ENCODE results near the gene LUC7L3. TPM values are rescaled to one million over a fixed set of nuclear protein-coding genes. Genes with fewer than 3 reads are reported as not detected.

The LUC7L3 gene
- total RNA-seq, 2 experiments from 2014 or later = 116 to 126 TPM

DNA sequence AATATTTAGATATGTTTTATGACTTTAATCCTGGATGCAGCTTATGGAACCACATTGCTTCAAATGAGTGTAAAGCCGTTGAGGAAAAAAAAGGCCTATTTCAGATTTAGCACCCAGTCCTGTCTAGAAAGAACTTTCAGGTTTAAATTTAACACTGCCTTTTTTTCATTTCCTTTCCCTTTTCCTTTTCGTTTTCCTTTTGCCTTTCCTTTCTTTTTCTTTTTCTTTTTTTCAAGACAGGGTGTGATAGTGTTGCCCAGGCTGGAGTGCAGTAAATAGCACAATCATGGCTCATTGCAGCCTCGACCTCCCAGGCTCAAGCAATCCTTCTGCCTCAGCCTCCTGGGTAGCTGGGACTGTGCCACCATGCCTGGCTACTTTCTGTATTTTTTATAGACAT is 15.9 kb downstream of the LUC7L3 start:
- TF ChIP-seq, protein P1, sequence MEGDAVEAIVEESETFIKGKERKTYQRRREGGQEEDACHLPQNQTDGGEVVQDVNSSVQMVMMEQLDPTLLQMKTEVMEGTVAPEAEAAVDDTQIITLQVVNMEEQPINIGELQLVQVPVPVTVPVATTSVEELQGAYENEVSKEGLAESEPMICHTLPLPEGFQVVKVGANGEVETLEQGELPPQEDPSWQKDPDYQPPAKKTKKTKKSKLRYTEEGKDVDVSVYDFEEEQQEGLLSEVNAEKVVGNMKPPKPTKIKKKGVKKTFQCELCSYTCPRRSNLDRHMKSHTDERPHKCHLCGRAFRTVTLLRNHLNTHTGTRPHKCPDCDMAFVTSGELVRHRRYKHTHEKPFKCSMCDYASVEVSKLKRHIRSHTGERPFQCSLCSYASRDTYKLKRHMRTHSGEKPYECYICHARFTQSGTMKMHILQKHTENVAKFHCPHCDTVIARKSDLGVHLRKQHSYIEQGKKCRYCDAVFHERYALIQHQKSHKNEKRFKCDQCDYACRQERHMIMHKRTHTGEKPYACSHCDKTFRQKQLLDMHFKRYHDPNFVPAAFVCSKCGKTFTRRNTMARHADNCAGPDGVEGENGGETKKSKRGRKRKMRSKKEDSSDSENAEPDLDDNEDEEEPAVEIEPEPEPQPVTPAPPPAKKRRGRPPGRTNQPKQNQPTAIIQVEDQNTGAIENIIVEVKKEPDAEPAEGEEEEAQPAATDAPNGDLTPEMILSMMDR (IDR thresholded peaks at IDR 0.05) = no peak
- Mint-ChIP-seq H3K27me3 (no peaks in the 10 kb centered on the region), H3K4me1 (ENCODE audit: low read depth) (peaks cover 64% of the 10 kb centered on the region), H3K36me3 (ENCODE audit: low read depth) (peaks cover 51% of the 10 kb centered on the region), H3K4me3 (no peak overlapping the region), H3K27ac (peak overlapping the region; percentile 47), H3K9me3 (no peaks in the 10 kb centered on the region)
- H3K27ac ChIP-seq (ENCODE audit: low read depth in 1 of 2, low read length in 2 of 2) = no peak overlapping the region
- ChIA-PET POLR2A (interaction anchor here (1.6 kb wide), 1 partner anchor 16 kb away, joined by 5 read pairs; the partner anchor contains the start of gene LUC7L3), CTCF (interaction anchor here (1.3 kb wide), 1 partner anchor 11 kb away, joined by 3 read pairs; no protein-coding TSS in a partner anchor)
- no peak for DNase-seq
- ATAC-seq (ENCODE audit: poor library complexity) = no peak
- no peaks in the 10 kb centered on the region for H3K9me3 ChIP-seq (ENCODE audit: control insufficient read depth in 1 of 2, insufficient read depth in 1 of 2, low read length in 2 of 2)
- peaks cover 36% of the 10 kb centered on the region for H3K36me3 ChIP-seq (ENCODE audit: insufficient read depth, low read length)
- intact Hi-C loops (cut with DNase I, micrococcal nuclease) = no loop called here
- peaks cover 34% of the 10 kb centered on the region for H3K4me1 ChIP-seq (ENCODE audit: insufficient read depth, low read length)
- H3K4me3 ChIP-seq (ENCODE audit: low read length) = no peak overlapping the region
- no peaks in the 10 kb centered on the region for H3K27me3 ChIP-seq (ENCODE audit: control insufficient read depth in 1 of 2, insufficient read depth in 2 of 2, low read length in 2 of 2)

DNA sequence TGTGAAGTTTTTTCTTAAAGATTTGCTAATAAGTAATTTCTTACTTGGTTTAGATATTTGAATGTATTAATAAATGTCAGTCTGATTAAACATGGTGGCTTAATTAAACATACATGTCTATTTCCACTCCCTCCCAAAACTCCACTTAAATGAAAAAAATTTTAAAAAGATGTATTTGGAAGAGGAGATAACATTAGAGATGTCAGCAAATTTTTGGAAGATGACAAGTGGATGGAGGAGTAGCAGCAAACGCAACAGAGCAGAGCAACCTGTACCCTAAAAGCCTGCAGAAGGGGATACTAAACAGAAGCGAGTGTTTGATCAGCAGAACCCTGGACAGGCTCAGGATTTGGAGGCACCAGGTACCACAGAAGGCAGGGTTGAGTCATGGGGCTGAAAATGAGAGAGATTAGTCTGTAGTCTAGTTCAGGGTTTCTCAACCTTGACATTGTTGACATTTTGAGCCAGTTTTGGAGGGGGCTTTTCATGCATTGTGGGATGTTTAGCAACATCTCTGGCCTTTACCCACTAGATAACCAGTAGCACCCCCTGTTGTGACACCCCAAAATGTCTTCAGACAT is 17.8 kb downstream of the LUC7L3 start:
- Mint-ChIP-seq H3K4me3 (no peak overlapping the region), H3K36me3 (ENCODE audit: low read depth) (peaks cover 69% of the 10 kb centered on the region), H3K4me1 (ENCODE audit: low read depth) (peaks cover 51% of the 10 kb centered on the region), H3K27ac (peak overlapping the region; percentile 24), H3K9me3 (no peaks in the 10 kb centered on the region), H3K27me3 (no peaks in the 10 kb centered on the region)
- no peaks in the 10 kb centered on the region for H3K9me3 ChIP-seq (ENCODE audit: control insufficient read depth in 1 of 2, insufficient read depth in 1 of 2, low read length in 2 of 2)
- ChIA-PET CTCF (no interaction called here), POLR2A (no interaction called here)
- intact Hi-C loops (cut with DNase I, micrococcal nuclease) = no loop called here
- ATAC-seq (ENCODE audit: poor library complexity) (no peak), DNase-seq (no peak)
- peaks cover 22% of the 10 kb centered on the region for H3K4me1 ChIP-seq (ENCODE audit: insufficient read depth, low read length)
- H3K27ac ChIP-seq (ENCODE audit: low read depth in 1 of 2, low read length in 2 of 2) = no peak overlapping the region
- H3K36me3 ChIP-seq (ENCODE audit: insufficient read depth, low read length) = peaks cover 53% of the 10 kb centered on the region
- TF ChIP-seq, protein P1 (IDR thresholded peaks at IDR 0.05) = no peak
- H3K27me3 ChIP-seq (ENCODE audit: control insufficient read depth in 1 of 2, insufficient read depth in 2 of 2, low read length in 2 of 2) = no peaks in the 10 kb centered on the region
- H3K4me3 ChIP-seq (ENCODE audit: low read length) = no peak overlapping the region

DNA sequence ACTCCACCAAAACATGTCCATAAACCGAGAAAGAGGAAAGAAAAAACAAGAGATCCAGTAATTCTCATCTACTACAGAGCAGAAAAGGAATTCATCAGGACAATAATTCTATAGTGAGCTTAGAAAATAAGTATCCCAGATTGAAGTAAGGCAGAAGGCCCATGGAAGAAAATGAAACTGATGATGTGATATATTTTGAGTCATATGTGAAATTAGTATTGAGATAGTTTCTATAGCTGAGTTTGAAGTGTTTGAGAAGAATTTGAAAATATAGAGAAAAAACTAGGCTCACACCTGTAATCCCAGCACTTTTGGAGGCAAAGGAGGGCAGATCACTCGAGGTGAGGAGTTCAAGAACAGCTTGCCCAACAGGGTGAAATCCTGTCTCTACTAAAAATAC is 19.7 kb downstream of the LUC7L3 start:
- H3K9me3 ChIP-seq (ENCODE audit: control insufficient read depth in 1 of 2, insufficient read depth in 1 of 2, low read length in 2 of 2) = no peaks in the 10 kb centered on the region
- H3K36me3 Mint-ChIP-seq (ENCODE audit: low read depth) = peaks cover 88% of the 10 kb centered on the region
- no peak overlapping the region for H3K4me3 ChIP-seq (ENCODE audit: low read length)
- DNase-seq (no peak), ATAC-seq (ENCODE audit: poor library complexity) (no peak)
- H3K27ac ChIP-seq (ENCODE audit: low read depth in 1 of 2, low read length in 2 of 2) = no peak overlapping the region
- peaks cover 66% of the 10 kb centered on the region for H3K36me3 ChIP-seq (ENCODE audit: insufficient read depth, low read length)
- no peaks in the 10 kb centered on the region for H3K27me3 Mint-ChIP-seq
- H3K4me1 Mint-ChIP-seq (ENCODE audit: low read depth) = peaks cover 41% of the 10 kb centered on the region
- no peaks in the 10 kb centered on the region for H3K27me3 ChIP-seq (ENCODE audit: control insufficient read depth in 1 of 2, insufficient read depth in 2 of 2, low read length in 2 of 2)
- TF ChIP-seq, protein P1 (IDR thresholded peaks at IDR 0.05) = no peak
- peaks cover 15% of the 10 kb centered on the region for H3K4me1 ChIP-seq (ENCODE audit: insufficient read depth, low read length)
- H3K9me3 Mint-ChIP-seq = no peaks in the 10 kb centered on the region
- intact Hi-C loops (cut with DNase I, micrococcal nuclease) = no loop called here
- POLR2A ChIA-PET = interaction anchor here (2.8 kb wide), 1 partner anchor 20 kb away, joined by 7 read pairs; the partner anchor contains the start of gene LUC7L3
- no peak overlapping the region for H3K27ac Mint-ChIP-seq
- H3K4me3 Mint-ChIP-seq = no peak overlapping the region
- CTCF ChIA-PET = no interaction called here

All from CD4-positive, alpha-beta T cell (primary cell).